Measurements from ENCODE around the gene RPS19BP1. TPM values are rescaled to one million over a fixed set of nuclear protein-coding genes. Genes with fewer than 3 reads are reported as not detected.

Gene RPS19BP1
- total and polyA plus RNA-seq, 5 donors, result 55.1 to 155 (median 65.1) TPM

DNA sequence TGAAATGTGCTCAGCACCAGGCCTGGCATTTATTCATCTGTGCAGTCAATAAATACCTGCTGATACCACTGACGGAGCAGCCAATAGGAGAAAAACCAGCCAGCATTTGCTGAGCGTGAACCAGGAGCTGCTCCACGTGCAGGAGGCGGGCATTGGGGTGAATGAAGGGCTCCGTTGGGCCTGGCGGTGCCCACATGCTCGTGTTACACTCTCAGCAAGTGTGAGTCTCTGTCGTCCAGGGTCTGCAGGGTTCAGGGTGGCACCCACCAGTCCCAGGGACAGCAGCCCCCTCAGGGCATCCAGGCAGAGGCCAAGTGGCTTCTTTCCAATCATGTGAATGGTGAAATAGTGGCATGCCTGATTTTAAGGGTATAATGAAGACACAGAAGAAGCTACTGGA lies 4.2 kb upstream of the RPS19BP1 start:
- intact Hi-C loops (cut with DNase I), result loop anchor here (5.0 to 10.0 kb wide), 6 partner anchors 486 to 811 kb away; partner anchors contain the start of genes ADSL (in 1 of the 4) and TNRC6B (in 1 of the 4)
- Histone ChIP-seq H3K4me1 (ENCODE audit: control insufficient read depth, insufficient read depth, low read length) (no peaks in the 10 kb centered on the region), H3K27me3 (ENCODE audit: control insufficient read depth, insufficient read depth) (no peaks in the 10 kb centered on the region), H3K9me3 (ENCODE audit: control insufficient read depth, low read length) (no peaks in the 10 kb centered on the region), H3K4me3 (ENCODE audit: low read length) (no peak overlapping the region), H3K27ac (ENCODE audit: low read length) (no peak overlapping the region)
- 55% methylated on average over 8 of the region's 8 CpGs for WGBS
- peak in 1 of 3 donors; percentile 35 for DNase-seq
- no peak for ATAC-seq

DNA sequence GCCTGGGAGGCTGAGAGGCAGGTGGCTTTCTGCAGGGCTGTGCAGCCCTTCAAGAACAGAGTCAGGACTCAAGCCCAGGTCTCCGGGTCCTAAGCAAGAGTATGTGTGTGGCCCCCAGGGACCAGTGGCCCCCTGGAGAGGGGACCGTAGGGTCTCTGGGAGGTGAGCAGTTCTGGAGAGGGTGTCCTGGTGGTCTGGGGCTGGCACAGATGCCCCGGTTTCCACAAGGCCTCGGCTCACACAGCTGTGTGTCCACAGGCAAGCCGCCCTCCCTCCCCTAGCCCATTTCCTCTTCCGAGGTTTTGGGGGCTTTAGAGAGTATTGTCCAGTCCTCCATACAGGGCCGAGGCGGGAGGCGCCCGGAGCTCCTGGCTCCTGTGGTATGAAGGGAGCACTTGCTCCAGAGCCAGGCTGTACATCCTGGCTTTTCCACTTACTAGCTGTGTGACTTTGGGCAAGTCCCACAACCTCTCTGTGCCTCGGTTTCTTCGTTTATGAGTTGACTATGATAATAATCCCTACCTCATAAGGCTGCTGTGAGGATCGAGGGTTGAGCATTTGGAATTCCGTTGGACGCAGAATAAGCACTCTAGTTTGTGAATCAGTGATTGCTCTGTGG lies 3.4 kb upstream of the RPS19BP1 start:
- Histone ChIP-seq H3K9me3 (ENCODE audit: control insufficient read depth, low read length) (no peaks in the 10 kb centered on the region), H3K27me3 (ENCODE audit: control insufficient read depth, insufficient read depth) (no peaks in the 10 kb centered on the region), H3K4me3 (ENCODE audit: low read length) (no peak overlapping the region), H3K4me1 (ENCODE audit: control insufficient read depth, insufficient read depth, low read length) (peaks cover 2% of the 10 kb centered on the region), H3K27ac (ENCODE audit: low read length) (no peak overlapping the region)
- DNase-seq (peak in 1 of 3 donors; percentile 33), ATAC-seq (no peak)
- intact Hi-C loops (cut with DNase I), result loop anchor here (5.0 to 10.0 kb wide), 6 partner anchors 486 to 811 kb away; partner anchors contain the start of genes ADSL (in 1 of the 4) and TNRC6B (in 1 of the 4)
- 79% methylated on average over 15 of the region's 15 CpGs for WGBS

- Histone ChIP-seq H3K9me3 (ENCODE audit: control insufficient read depth, low read length) (no peaks in the 10 kb centered on the region), H3K27me3 (ENCODE audit: control insufficient read depth, insufficient read depth) (no peaks in the 10 kb centered on the region), H3K4me3 (ENCODE audit: low read length) (no peak overlapping the region), H3K4me1 (ENCODE audit: control insufficient read depth, insufficient read depth, low read length) (peaks cover 3% of the 10 kb centered on the region), H3K27ac (ENCODE audit: low read length) (no peak overlapping the region)
- 40% methylated on average over 13 of the region's 13 CpGs for WGBS
- ATAC-seq, result no peak
- intact Hi-C loops (cut with DNase I), result loop anchor here (5.0 to 10.0 kb wide), 6 partner anchors 487 to 812 kb away; partner anchors contain the start of genes ADSL (in 1 of the 4) and TNRC6B (in 1 of the 4)
- no peak for DNase-seq
Observed at GRCh38 chr22:39535357-39535725, 2.8 kb upstream of the RPS19BP1 start.

GRCh38 chr22:39534591-39535356 lies 2.2 kb upstream of the RPS19BP1 start:
- Histone ChIP-seq H3K4me3 (ENCODE audit: low read length) (no peak overlapping the region), H3K27ac (ENCODE audit: low read length) (no peak overlapping the region), H3K4me1 (ENCODE audit: control insufficient read depth, insufficient read depth, low read length) (peaks cover 3% of the 10 kb centered on the region), H3K27me3 (ENCODE audit: control insufficient read depth, insufficient read depth) (no peaks in the 10 kb centered on the region), H3K9me3 (ENCODE audit: control insufficient read depth, low read length) (no peaks in the 10 kb centered on the region)
- intact Hi-C loops (cut with DNase I), result loop anchor here (5.0 to 10.0 kb wide), 7 partner anchors 37 to 813 kb away; partner anchors contain the start of genes ADSL (in 2 of the 4) and TNRC6B (in 1 of the 4)
- DNase-seq (peak; percentile 83 to 95 (median 94)), ATAC-seq (peak; percentile 17 to 41)
- WGBS, result 6% methylated on average over 41 of the region's 41 CpGs

- Histone ChIP-seq H3K9me3 (ENCODE audit: control insufficient read depth, low read length) (no peaks in the 10 kb centered on the region), H3K4me1 (ENCODE audit: control insufficient read depth, insufficient read depth, low read length) (peaks cover 7% of the 10 kb centered on the region), H3K4me3 (ENCODE audit: low read length) (no peak overlapping the region), H3K27me3 (ENCODE audit: control insufficient read depth, insufficient read depth) (no peaks in the 10 kb centered on the region), H3K27ac (ENCODE audit: low read length) (no peak overlapping the region)
- intact Hi-C loops (cut with DNase I), result loop anchor here in 2 of 4 donors (5.0 to 10.0 kb wide), 4 partner anchors 37 to 813 kb away; partner anchors contain the start of genes ADSL (in 1 of the 2) and TNRC6B (in 1 of the 2)
- ATAC-seq (no peak), DNase-seq (peak in 2 of 3 donors; percentile 63)
- 83% methylated on average over 12 of the region's 12 CpGs for WGBS
Observed at GRCh38 chr22:39534092-39534506, 1.6 kb upstream of the RPS19BP1 start.

GRCh38 chr22:39530692-39531331 lies 1.7 kb downstream of the RPS19BP1 start:
- peaks cover 9% of the 10 kb centered on the region for H3K4me1 ChIP-seq (ENCODE audit: control insufficient read depth, insufficient read depth, low read length)
- no peak overlapping the region for H3K4me3 ChIP-seq (ENCODE audit: low read length)
- H3K27me3 ChIP-seq (ENCODE audit: control insufficient read depth, insufficient read depth), result no peaks in the 10 kb centered on the region
- WGBS, result 35% methylated on average over 9 of the region's 9 CpGs
- DNase-seq (no peak), ATAC-seq (no peak)
- intact Hi-C loops (cut with DNase I), result loop anchor here in 2 of 4 donors (5.0 to 10.0 kb wide), 4 partner anchors 34 to 816 kb away; partner anchors contain the start of genes ADSL (in 1 of the 2) and TNRC6B (in 1 of the 2)
- no peak overlapping the region for H3K27ac ChIP-seq (ENCODE audit: low read length)
- H3K9me3 ChIP-seq (ENCODE audit: control insufficient read depth, low read length), result no peaks in the 10 kb centered on the region

DNA sequence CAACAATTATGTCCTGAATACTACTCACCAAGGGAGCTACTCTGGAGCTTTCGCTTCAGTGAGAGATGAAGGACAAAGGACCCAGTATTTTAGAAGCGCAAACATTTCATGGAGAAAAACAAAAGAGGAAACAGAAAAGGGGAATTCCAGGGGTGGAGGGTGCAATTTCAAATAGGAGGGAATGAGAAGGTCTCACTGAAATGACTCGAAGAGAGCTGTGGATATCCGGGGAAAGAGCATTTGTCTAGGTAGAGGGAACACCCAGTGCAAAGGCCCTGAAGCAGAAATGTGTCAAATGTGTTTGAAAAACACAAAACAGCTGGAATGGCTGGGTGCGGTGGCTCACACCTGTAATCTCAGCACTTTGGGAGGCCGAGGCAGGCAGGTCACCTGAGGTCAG lies 2.4 kb downstream of the RPS19BP1 start:
- DNase-seq (no peak), ATAC-seq (no peak)
- Histone ChIP-seq H3K27ac (ENCODE audit: low read length) (no peak overlapping the region), H3K9me3 (ENCODE audit: control insufficient read depth, low read length) (no peaks in the 10 kb centered on the region), H3K27me3 (ENCODE audit: control insufficient read depth, insufficient read depth) (no peaks in the 10 kb centered on the region), H3K4me1 (ENCODE audit: control insufficient read depth, insufficient read depth, low read length) (peaks cover 9% of the 10 kb centered on the region), H3K4me3 (ENCODE audit: low read length) (no peak overlapping the region)
- intact Hi-C loops (cut with DNase I), result loop anchor here in 2 of 4 donors (5.0 to 10.0 kb wide), 4 partner anchors 33 to 817 kb away; partner anchors contain the start of genes ADSL (in 1 of the 2) and TNRC6B (in 1 of the 2)
- WGBS, result 78% methylated on average over 6 of the region's 6 CpGs

DNA sequence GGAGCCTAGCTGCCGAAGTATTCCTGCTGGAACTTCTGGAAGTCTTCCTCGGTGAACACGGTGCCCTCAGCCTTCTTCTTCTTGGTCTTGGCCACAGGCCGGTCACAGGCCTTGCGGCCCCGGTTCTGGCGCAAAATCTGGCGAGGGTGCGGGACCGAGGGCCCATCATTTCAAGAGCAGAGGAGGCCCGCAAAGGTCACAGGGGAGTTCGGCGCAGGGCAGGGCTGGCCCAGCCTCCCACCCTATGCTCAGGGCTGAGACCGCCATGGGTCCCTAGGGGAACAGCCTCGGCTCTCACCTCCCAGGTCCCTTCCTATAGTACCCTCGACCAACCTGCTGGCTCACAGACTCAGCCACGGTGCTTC lies 3.1 kb downstream of the RPS19BP1 start:
- H3K4me3 ChIP-seq (ENCODE audit: low read length), result no peak overlapping the region
- peaks cover 9% of the 10 kb centered on the region for H3K4me1 ChIP-seq (ENCODE audit: control insufficient read depth, insufficient read depth, low read length)
- 55% methylated on average over 17 of the region's 17 CpGs for WGBS
- intact Hi-C loops (cut with DNase I), result loop anchor here (5.0 to 10.0 kb wide), 4 partner anchors 37 to 212 kb away; partner anchors contain the start of genes RPL3 (in 1 of the 4) and SYNGR1 (in 1 of the 4)
- H3K9me3 ChIP-seq (ENCODE audit: control insufficient read depth, low read length), result no peaks in the 10 kb centered on the region
- H3K27me3 ChIP-seq (ENCODE audit: control insufficient read depth, insufficient read depth), result no peaks in the 10 kb centered on the region
- no peak overlapping the region for H3K27ac ChIP-seq (ENCODE audit: low read length)
- ATAC-seq (no peak), DNase-seq (no peak)

- Histone ChIP-seq H3K9me3 (ENCODE audit: control insufficient read depth, low read length) (no peaks in the 10 kb centered on the region), H3K4me1 (ENCODE audit: control insufficient read depth, insufficient read depth, low read length) (peaks cover 11% of the 10 kb centered on the region), H3K27ac (ENCODE audit: low read length) (no peak overlapping the region), H3K4me3 (ENCODE audit: low read length) (no peak overlapping the region), H3K27me3 (ENCODE audit: control insufficient read depth, insufficient read depth) (no peaks in the 10 kb centered on the region)
- WGBS, result 28% methylated on average over 32 of the region's 32 CpGs
- peak; percentile 34 to 41 for ATAC-seq
- intact Hi-C loops (cut with DNase I), result loop anchor here (5.0 to 10.0 kb wide), 4 partner anchors 37 to 212 kb away; partner anchors contain the start of genes RPL3 (in 1 of the 4) and SYNGR1 (in 1 of the 4)
- peak; percentile 90 to 96 (median 96) for DNase-seq
Observed at GRCh38 chr22:39528681-39529486, 3.7 kb downstream of the RPS19BP1 start.

Data from right cardiac atrium (tissue), 5 donors.